Glutamatergic neuron (in vitro differentiated cells): Measurements from ENCODE around the gene DSN1. TPM values are rescaled to one million over a fixed set of nuclear protein-coding genes. Genes with fewer than 3 reads are reported as not detected.

Source experiments
- DNase-seq: peaks from one replicate; pipeline ENCODE4 v3.0.0; 2022
- H3K27ac Mint-ChIP-seq: one replicate; pipeline ENCODE4 v1.8.0; 2020; ENCODE audit warnings: mild to moderate bottlenecking, mixed read lengths, inconsistent platforms; ENCODE audit not compliant: unreplicated experiment
- H3K27me3 Mint-ChIP-seq: one replicate; pipeline ENCODE4 v1.8.0; 2020; ENCODE audit warnings: mild to moderate bottlenecking, moderate library complexity, mixed read lengths, inconsistent platforms; ENCODE audit not compliant: unreplicated experiment
- H3K36me3 Mint-ChIP-seq: one replicate; pipeline ENCODE4 v1.8.0; 2020; ENCODE audit warnings: mild to moderate bottlenecking, mixed read lengths, inconsistent platforms; ENCODE audit not compliant: unreplicated experiment
- H3K4me1 Mint-ChIP-seq: one replicate; pipeline ENCODE4 v1.8.0; 2020; ENCODE audit warnings: mild to moderate bottlenecking, low read depth, mixed read lengths, inconsistent platforms; ENCODE audit not compliant: unreplicated experiment
- H3K4me3 Mint-ChIP-seq: one replicate; pipeline ENCODE4 v1.8.0; 2020; ENCODE audit warnings: mild to moderate bottlenecking, mixed read lengths, inconsistent platforms; ENCODE audit not compliant: unreplicated experiment
- H3K9me3 Mint-ChIP-seq: one replicate; pipeline ENCODE4 v1.8.0; 2020; ENCODE audit warnings: mild to moderate bottlenecking, moderate library complexity, mixed read lengths, inconsistent platforms; ENCODE audit not compliant: unreplicated experiment
- CTCF ChIP-seq: fragments of 200-600 bp; sonication (generic); IDR thresholded peaks from one replicate; pipeline ENCODE4 v1.5.0; 2021; ENCODE audit not compliant: partially characterized antibody, unreplicated experiment
- total RNA-seq: library from RNA; stranded (reverse); fragmentation: NEBNext Ultra II Directional; extraction: Animal tissue kit (Norgen Biotek cat#: 25700); gene quantifications from one replicate; pipeline ENCODE4 v1.2.1, GENCODE V29; 2021; ENCODE audit not compliant: unreplicated experiment

The DSN1 gene
- total RNA-seq, 1 donor from 2014 or later: 6.4 TPM

- Mint-ChIP-seq H3K36me3 (no peaks in the 10 kb centered on the region), H3K4me3 (no peak overlapping the region), H3K9me3 (peaks cover 6% of the 10 kb centered on the region), H3K27me3 (peaks cover 9% of the 10 kb centered on the region), H3K27ac (no peak overlapping the region), H3K4me1 (no peaks in the 10 kb centered on the region)
- DNase-seq: no peak
- TF ChIP-seq CTCF: no peak
These were observed 11.3 kb upstream of the DSN1 start for GRCh38 chr20:36784900-36785299.

GRCh38 chr20:36784116-36784515 is 10.6 kb upstream of the DSN1 start:
- H3K9me3 Mint-ChIP-seq: peaks cover 10% of the 10 kb centered on the region
- no peak for TF ChIP-seq CTCF
- H3K4me3 Mint-ChIP-seq: no peak overlapping the region

GRCh38 chr20:36779656-36780025 is 6.1 kb upstream of the DSN1 start:
- peaks cover 16% of the 10 kb centered on the region for H3K27me3 Mint-ChIP-seq
- no peak for DNase-seq
- no peaks in the 10 kb centered on the region for H3K36me3 Mint-ChIP-seq
- H3K27ac Mint-ChIP-seq: peak overlapping the region; percentile 62
- H3K9me3 Mint-ChIP-seq: peaks cover 14% of the 10 kb centered on the region
- no peak overlapping the region for H3K4me3 Mint-ChIP-seq
- no peak for TF ChIP-seq CTCF
- peaks cover 25% of the 10 kb centered on the region for H3K4me1 Mint-ChIP-seq

More at GRCh38 chr20:36784116-36784515, 10.6 kb upstream of the DSN1 start:
- H3K4me1 Mint-ChIP-seq: peaks cover 5% of the 10 kb centered on the region
- DNase-seq: no peak
- peaks cover 13% of the 10 kb centered on the region for H3K27me3 Mint-ChIP-seq
- H3K36me3 Mint-ChIP-seq: no peaks in the 10 kb centered on the region
- H3K27ac Mint-ChIP-seq: no peak overlapping the region

- Mint-ChIP-seq H3K9me3 (peaks cover 16% of the 10 kb centered on the region), H3K27ac (peak overlapping the region; percentile 62)
- TF ChIP-seq CTCF: no peak
These were observed 5.5 kb upstream of the DSN1 start for GRCh38 chr20:36778831-36779655.

GRCh38 chr20:36777576-36777975 is 4.0 kb upstream of the DSN1 start:
- Mint-ChIP-seq H3K36me3 (no peaks in the 10 kb centered on the region), H3K27me3 (peaks cover 11% of the 10 kb centered on the region), H3K27ac (peak overlapping the region; percentile 56), H3K4me1 (peaks cover 27% of the 10 kb centered on the region), H3K9me3 (peaks cover 14% of the 10 kb centered on the region), H3K4me3 (peak overlapping the region; percentile 56)
- DNase-seq: no peak
- TF ChIP-seq CTCF: no peak

More at GRCh38 chr20:36778831-36779655, 5.5 kb upstream of the DSN1 start:
- Mint-ChIP-seq H3K36me3 (no peaks in the 10 kb centered on the region), H3K4me3 (peak overlapping the region; percentile 39), H3K27me3 (peaks cover 16% of the 10 kb centered on the region), H3K4me1 (peaks cover 25% of the 10 kb centered on the region)
- DNase-seq: no peak
